GM18511 (cell line): ENCODE measurements around the gene NCCRP1.

ENCODE experiments used
- ATAC-seq: cut with Tn5 transposase; IDR thresholded peaks from one replicate; pipeline ENCODE4 v1.9.1; 2021; ENCODE audit warnings: mild to moderate bottlenecking, moderate library complexity; ENCODE audit not compliant: unreplicated experiment

NCCRP1 gene

DNA sequence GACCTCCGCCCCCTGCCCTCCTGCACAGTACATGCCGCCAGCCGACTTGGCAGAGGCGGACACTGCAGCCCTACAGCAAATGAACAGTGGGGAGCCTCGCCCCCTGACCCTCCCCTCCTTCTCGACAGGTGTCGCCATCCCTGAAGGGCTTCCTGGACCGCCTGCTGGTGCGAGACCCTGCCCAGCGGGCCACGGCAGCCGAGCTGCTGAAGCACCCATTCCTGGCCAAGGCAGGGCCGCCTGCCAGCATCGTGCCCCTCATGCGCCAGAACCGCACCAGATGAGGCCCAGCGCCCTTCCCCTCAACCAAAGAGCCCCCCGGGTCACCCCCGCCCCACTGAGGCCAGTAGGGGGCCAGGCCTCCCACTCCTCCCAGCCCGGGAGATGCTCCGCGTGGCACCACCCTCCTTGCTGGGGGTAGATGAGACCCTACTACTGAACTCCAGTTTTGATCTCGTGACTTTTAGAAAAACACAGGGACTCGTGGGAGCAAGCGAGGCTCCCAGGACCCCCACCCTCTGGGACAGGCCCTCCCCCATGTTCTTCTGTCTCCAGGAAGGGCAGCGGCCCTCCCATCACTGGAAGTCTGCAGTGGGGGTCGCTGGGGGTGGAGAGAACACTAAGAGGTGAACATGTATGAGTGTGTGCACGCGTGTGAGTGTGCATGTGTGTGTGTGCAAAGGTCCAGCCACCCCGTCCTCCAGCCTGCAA lies 18.3 kb upstream of the NCCRP1 start:
- no peak for ATAC-seq

DNA sequence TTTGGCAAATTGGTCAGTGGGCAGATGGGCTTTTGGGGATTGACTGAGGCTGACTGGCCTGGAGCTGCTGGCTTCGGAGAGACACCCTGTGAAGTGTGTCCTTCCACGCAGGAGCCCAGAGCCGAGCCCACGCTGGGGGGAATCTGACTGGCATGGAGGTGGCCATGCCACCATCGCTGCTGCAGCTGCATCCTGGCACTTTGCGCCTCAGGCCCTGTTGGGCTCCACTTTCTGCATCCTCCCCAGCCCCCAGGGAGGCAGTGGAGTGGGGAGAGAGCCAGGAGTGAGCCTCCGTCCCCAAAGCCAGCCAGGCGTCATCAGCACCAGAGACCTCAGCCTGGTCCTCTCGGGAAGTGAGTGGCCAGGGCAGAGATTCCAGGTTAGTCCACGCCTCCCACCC lies 17.0 kb upstream of the NCCRP1 start:
- no peak for ATAC-seq

DNA sequence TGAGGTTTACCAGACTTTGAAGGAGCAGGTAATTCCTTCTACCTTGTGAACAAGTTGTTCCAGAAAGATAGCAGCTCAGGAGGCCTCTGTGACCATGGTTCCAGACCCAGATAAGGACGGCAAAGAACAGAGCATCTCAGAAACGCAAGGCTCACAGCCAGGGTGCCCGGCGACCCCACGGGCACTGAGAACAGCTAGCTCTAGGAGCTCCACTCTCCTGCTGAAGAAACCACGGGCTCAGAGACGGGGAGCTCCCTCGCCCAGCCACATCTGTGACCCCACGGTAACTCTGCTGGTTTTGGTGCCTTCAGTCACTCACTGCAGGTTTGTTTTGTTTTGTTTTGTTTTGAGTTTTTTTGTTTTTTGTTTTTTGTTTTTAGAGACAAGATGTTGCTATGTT lies 16.0 kb upstream of the NCCRP1 start:
- ATAC-seq = no peak

DNA sequence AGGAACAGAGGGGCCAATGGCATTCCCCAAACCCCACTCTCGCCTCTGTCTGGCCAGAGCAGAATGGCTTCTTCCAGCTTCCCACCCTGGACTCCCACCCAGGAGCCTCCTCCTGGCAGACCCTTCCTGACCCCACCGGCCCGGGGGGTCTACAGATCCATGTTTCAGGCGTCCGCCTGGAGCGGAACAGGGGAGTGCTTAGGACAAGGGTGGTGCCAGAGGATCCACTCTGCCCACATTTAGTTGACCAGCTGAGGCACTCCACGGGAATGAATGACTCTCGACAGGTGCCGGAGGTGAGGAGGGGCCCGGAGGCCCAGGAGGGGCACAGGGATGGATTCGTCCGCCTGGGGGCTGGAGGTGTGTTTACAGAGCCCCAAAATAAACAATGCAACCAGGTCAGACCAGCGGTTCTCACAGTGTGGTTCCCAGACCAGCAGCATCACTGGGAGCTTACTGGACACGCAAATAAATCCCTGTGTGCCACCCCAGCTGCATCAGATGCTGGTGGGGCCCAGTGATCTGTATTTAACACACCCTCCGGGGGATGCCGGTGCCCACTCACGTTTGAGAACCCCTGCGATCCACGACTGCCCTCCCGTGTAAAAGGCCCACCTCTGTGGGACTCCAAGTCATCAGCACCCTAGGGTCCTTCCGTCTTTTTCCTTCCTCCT lies 15.1 kb upstream of the NCCRP1 start:
- no peak for ATAC-seq

DNA sequence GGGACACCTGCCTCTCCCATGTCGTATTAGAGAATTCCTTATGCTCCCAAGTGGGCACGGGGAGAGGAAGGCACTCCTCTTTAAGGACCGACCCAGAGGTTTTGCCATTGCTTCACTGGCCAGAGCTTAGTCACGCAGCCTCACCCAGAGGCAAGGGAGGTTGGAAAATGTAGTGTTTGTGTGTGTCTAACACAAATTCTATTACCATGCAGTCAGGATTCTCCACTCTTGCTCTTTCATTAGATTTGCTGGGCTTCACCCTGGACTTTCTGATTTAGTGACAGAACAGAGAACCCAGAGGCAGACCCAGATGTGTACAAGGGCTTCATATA lies 14.6 kb upstream of the NCCRP1 start:
- ATAC-seq = no peak

DNA sequence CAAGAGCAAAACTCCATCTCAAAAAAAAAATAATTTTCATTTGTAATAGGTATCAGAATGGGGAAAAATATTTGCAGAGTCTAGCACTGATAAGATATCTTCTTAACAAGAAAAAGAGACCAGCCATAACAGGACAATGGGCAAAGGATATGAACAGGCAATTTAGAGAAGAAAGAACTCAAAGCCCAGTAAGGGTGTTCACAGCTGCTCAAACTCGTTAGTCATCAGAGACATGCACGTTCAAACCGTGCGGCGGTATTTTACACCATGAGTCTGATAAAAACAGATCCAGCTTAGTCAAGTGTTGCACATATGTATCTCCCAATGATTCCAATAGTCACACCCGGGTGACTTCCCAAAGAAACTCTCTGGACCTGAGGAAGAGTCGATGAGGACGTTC lies 13.7 kb upstream of the NCCRP1 start:
- ATAC-seq = no peak

DNA sequence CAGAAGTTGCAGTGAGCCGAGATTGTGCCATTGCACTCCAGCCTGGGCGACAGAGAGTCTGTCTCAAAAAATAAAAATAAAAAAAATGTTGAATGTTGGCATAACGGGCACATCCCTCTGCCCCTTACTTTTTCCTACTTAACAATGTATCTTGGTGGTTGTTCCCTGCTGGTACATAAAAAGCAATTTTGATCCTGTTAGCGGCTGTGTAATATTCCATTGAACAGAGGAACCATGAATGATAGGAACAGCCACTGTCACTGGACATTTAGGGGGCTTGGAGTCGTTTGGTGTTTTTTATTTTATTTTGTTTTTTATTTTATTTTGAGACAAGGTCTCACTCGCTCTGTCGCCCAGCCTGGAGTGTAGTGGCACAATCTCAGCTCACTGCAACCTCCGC lies 10.4 kb upstream of the NCCRP1 start:
- no peak for ATAC-seq

DNA sequence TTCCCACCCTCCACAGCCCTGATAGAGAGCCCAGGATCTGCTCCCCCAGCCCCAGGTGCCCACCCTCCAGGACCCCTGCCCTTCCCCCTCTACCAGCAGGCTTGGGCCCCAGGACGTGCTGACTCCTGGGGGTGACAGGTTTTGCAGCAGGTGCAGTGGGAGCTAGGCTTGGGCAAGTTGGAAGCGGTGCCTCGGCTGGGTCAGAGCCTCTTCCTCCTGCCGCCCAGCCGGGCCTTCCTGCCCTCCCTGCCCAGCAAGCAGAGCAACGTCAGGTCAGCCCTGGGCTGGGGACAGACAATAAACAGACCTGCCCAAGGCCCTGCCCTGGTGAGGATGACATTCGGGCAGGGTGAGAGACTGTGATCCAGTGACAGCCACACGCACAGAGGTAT lies 9.2 kb upstream of the NCCRP1 start:
- ATAC-seq = no peak

DNA sequence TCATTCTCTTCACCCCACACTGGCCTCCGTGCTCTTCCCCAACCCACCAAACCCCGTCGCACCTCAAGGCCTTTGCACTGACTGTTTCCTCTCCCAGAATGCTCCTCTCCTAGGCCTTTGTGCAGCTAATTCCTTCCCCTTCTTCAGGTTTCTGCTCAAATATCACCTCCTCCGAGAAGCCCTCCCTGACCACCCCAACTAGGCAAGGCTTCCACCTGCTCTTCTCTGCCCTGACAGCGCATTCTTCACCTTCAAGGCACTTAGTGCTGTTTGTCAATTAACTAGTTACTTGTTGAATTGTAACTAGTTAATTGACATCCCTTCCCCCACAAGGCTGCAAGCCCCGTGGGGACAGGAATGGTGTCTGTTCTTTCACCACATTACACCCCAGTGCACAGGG lies 7.8 kb upstream of the NCCRP1 start:
- no peak for ATAC-seq

DNA sequence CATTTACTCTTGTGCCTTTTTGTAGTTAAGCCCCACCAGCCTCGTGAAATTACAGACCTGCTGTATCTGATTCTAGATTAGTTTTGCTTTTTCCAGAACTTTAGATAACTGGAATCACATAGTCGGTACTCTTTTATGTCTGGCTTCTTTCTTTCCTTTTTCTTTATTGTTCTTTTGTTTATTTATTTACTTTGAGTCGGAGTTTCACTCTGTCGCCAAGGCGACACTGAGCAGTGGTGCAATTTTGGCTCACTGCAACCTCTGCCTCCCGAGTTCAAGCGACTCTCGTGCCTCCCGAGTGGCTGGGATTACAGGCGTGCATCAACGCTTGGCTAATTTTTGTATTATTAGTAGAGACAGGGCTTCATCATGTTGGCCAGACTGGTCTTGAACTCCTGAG lies 6.0 kb upstream of the NCCRP1 start:
- ATAC-seq = no peak

DNA sequence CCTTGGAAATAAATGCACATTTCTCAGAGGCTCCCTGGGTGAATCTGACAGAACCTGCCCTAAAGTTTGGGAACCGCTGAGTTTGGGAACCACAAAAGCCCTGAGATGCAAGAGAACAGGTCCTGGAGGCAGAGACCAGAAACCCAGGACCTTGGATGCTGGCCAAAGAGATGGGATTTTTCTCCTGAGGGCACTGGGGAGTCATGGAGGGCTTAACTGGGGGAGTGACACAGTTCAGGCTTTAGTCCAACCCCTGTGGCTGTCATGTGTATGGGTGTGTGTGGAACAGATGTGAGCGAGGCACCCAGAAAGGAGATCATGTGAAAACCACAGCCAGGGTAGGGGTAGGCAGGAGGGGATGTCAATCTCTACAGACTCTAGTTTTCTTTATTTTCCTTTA lies 3.9 kb upstream of the NCCRP1 start:
- ATAC-seq = no peak

DNA sequence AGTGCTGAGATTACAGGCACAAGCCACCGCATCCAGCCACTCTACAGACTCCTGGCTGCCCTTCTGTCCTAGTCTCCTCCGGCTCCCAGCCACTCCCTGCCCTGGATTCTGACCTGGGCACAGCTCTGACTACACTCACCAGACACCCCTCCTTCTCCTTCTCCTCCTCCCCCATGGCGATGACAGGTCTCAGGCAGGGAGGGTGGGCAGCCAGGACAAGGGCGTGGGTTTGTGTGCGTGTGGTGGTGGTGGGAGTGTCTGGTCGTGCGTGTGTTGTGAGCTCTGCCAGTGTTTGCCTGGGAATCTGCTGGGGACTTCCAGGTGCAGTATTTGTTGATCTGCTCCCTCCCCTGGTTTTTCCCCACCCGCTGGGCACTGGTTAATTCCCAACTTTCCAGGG lies 3.0 kb upstream of the NCCRP1 start:
- no peak for ATAC-seq

DNA sequence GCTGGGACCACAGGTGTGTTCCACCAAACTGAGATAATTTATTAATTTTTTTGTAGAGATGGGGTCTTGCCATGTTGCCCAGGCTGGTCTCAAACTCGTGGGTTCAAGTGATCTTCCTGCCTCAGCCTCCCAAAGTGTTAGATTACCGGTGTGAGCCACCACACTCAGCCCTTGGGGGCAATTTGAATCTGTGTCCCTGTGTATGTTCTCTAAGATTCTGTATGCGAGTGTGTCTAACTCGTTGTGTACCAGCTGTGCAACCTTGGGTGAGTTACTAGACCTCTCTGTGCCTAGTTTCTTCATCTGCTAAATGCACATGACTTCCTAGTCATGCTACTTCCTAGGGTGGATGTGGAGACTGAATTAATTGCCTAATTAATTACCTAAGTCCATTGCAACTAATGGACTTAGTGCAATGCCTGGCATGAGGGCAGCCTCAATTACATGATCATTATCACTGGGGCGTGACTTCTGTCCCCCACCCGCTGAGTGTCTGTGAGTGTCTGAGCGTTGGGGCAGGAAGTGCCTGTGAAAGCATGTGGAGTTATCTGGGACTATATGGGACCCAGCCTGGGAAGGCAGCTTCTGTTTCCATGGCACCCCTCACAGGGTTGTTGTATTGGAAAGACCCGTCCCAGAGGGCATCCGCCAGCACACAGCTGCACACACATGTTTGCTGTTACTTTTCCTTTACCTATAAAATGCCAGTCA lies 1.8 kb upstream of the NCCRP1 start:
- ATAC-seq = no peak

DNA sequence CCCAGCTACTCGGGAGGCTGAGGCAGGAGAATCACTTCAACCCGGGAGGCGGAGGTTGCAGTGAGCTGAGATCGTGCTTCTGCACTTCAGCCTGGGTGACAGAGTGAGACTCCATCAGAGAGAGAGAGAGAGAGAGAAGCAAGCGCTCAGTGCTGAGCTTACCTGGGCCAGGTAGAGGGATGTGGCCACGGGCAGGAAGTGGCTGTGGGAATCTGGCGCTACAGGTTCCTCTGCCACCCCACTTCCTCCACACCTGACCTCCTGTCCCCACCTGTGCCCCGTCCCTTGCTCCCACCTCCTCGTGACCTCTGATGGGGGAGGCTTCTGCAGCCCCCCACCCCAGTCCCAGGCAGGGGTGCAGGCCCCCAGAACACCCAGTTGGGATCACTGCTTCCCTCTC lies 1.0 kb upstream of the NCCRP1 start:
- ATAC-seq = no peak

DNA sequence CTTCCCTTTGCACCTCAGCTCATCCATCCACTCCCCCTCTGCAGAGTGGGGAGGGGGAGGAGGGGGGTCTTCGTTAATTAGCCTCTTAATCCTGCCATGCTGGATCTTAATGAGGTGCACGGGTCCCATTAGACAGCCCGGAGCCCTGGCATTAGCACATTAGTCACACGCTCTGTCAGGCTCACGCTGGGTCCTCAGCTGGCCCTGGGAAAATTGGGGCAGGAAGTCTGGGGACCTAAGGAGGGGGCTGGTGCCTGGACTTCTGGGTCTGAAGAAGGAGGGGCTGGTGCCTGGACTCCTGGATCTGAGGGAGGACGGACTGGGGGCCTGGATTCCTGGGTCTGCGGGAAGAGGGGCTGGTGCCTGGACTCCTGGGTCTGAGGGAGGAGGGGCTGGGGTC lies 444 bp upstream of the NCCRP1 start:
- no peak for ATAC-seq

DNA sequence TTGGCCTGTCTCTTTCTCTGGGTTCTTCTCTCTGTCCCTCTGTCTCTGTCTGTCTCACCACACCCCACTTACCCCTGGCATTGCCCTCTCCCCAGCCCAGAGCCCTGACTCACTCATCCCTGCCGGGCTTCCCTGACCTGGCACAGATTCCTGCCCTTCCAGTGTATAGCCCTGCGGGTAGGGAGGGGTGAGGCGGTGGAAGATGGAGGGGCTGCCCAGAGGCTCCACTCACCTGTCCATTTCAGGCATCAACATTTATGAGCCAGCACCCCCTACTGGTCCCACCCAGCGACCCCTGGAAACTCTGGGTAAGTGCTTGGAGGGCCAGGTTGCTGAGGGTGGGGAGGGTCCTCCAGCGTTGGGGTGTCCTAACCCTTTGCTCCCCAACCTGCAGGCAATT lies 1.0 kb downstream of the NCCRP1 start:
- no peak for ATAC-seq

DNA sequence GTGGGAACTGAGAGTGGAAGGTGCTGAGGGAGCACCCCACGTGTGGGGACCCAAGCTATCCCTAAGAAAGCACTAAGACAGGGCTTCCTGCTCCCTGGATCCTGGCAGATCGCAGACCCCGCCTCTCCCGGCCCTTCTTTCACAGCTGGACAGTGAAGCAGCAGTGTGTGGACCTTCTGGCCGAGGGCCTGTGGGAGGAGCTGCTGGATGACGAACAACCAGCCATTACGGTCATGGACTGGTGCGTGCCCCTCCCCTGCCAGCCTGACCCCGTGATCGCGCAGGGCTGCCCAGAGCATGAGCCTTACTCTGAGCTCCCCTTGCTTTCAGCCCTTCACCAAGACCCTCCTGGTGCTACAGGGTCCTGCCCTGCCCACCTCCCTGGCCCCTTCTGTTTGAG lies 2.3 kb downstream of the NCCRP1 start:
- no peak for ATAC-seq

DNA sequence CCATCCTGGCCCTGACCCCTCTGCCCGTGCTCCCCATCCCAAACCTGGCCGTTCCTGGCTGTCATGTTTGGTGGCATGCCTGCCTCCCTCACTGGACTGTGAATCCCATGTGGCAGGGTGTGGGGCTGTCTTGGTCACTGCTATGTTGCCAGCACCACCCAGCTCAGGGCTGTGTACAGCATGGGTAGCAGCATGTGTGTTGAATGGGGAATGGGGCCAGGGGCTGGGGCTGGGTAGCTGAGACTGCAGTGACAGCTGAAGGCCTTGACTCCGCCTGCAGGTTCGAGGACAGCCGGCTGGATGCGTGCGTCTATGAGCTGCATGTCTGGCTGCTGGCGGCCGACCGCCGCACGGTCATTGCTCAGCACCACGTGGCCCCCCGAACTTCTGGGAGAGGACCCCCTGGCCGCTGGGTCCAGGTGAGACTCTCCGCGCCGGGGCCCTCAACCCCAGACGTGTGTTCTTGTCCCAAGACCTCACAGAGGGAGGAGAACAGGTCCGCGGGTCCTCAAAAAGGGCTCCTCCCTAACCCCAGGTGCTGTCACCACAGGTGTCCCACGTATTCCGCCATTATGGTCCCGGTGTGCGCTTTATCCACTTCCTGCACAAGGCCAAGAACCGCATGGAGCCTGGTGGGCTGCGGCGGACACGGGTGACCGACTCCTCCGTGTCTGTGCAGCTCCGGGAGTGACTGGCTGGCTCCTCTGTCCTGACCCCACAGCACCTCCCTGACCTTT lies 3.5 kb downstream of the NCCRP1 start:
- ATAC-seq = no peak

DNA sequence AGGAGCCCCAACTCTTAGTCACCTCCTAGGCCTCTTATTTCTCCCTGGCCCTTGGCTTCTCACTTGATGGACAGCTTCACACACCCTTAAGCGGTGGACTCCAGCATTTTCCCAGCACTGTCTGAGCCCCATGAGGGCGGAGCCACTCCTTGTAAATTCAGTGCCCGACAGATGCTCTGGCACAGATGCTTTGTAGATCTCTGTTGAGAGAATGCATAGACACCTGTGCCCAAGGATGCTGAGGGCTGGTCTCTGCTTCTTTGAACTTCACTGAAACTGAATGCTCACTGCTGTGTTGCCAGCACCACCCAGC lies 4.0 kb downstream of the NCCRP1 start:
- no peak for ATAC-seq

DNA sequence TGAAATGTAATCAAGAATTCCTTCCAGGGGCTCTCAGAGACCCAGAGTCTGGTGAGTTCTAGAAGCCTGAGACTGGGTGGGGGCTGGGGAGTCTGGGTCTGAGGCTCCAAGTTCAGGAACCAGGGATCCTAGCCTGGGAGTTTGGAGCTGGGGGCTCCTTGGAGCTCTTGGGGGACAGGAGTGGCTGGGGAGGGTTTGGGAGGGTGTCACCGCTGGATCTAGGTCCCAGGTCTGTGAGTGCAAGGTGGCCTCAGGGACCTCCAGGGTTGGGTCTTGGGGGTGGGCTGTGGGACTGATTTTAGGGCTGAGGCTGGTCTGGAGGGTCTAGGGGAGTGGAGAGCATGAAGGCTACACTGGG lies 6.2 kb downstream of the NCCRP1 start:
- ATAC-seq = no peak

DNA sequence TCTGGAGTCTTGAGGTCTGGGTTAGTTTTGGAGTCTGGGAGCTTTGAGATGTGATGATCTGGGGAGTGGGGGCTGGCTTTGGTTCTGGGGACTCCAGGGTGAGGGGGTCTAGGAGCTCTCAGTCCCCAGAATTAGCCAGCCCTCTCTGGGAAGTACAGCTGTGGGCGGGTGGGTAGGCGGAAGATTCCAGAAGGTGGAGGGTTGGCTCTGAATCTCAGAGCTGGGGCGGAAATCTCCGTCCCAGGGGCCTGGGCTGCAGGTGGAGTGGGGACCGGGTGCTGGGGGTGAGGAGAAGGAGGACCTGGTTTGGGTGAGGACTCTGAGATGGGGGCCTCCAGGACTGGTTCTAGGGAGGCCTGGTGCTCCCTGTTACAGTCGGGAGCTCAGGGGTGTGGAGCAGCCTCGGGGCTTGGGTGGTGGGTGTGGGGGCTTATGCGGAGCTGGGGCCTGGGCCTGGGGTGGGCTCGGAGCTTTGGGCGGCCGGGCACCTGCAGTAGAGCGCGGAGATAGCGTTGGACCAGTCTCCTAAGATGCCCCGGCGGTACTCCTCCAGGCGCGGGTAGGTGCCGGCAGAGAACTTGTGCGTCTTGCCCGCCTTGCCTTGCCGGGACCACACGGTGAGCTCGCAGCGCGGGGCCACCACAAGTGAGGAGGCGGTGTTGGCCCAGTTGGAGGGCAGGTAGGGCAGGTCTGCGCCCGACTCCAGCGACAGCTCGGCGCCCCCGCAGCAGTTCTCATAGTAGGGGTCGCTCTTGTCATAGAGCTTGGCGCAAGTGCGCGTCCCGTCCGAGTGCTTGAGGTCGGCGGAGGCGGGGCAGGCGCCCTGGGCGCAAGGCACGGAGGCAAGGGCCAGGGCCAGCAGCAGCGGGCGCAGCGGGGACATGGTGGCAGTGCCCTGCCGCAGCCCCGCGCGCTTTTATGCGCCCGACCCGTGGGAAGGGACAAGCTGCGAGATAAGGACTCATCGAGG lies 6.9 kb downstream of the NCCRP1 start, which contains the start of gene SYCN:
Gene SYCN (minus strand): TSS at position 892 of the 970 bp plus-strand sequence. CDS start 9 bp downstream, at position 883.
- no peak for ATAC-seq
